GM12878 (cell line): ENCODE data around the gene AFTPH. TPM values are rescaled to one million over a fixed set of nuclear protein-coding genes. Genes with fewer than 3 reads are reported as not detected.

Experiments used
- ATAC-seq: fragments of 200-7000 bp; cut with Tn5 transposase; 3 replicates; pipeline ENCODE4 v1.9.1; 2020; ENCODE audit warnings: mild to moderate bottlenecking, moderate library complexity
- BruUV-seq: library from RNA; stranded (reverse); fragments of 400-500 nt; replicated peaks from 2 replicates; lab custom pipeline; 2021; lab: Mats Ljungman, UMichigan
- CTCF ChIA-PET: fragments of 300-600 bp; sonication (Branson Sonifier 250); formaldehyde crosslinking; extraction: SDS; loops from one replicate; lab custom pipeline; 2021; ENCODE audit warnings: inconsistent platforms; lab: Yijun Ruan, JAX
- POLR2A ChIA-PET: fragments of 350-600 bp; formaldehyde crosslinking; extraction: SDS; loops from one replicate; lab custom pipeline; 2021; ENCODE audit warnings: inconsistent platforms; lab: Charles Lee
- RAD21 ChIA-PET: fragments of 300-600 bp; sonication (Branson Sonifier 250); formaldehyde crosslinking; loops from one replicate; lab custom pipeline; 2023; ENCODE audit warnings: antibody characterized with exemption; ENCODE audit not compliant: unreplicated experiment; lab: Charles Lee
- SMC1A ChIA-PET: fragments of 300-600 bp; sonication (Branson Sonifier 250); formaldehyde crosslinking; loops from one replicate; lab custom pipeline; 2023; ENCODE audit not compliant: unreplicated experiment, uncharacterized antibody; lab: Charles Lee
- DNase-seq: peaks from one replicate; pipeline ENCODE4 v3.0.0-alpha.2; 2011; ENCODE audit warnings: low read depth, low spot score
- FAIRE-seq: peaks from 3 replicates; lab custom pipeline; 2011; peaks lifted over from hg19 to GRCh38; lab: Jason Lieb, UNC
- H2AFZ ChIP-seq: 2 replicates; pipeline ENCODE4 v1.6.0; 2011; ENCODE audit warnings: low read depth, low read length, control low read depth; ENCODE audit not compliant: control insufficient read depth
- H3K27ac ChIP-seq: 2 replicates; pipeline ENCODE4 v1.5.1; 2011; ENCODE audit warnings: control low read depth; ENCODE audit not compliant: control insufficient read depth, insufficient read depth
- H3K27me3 ChIP-seq, 2 experiments: replicated peaks in 1 of 2; 2 replicates each; pipeline versions ENCODE4 v1.6.0 to v1.6.1; 2011; ENCODE audit warnings: low read length in 1 of 2; ENCODE audit not compliant: control insufficient read depth in 2 of 2, insufficient read depth in 2 of 2
- H3K36me3 ChIP-seq, 2 experiments: 2 replicates each; pipeline ENCODE4 v1.5.1; 2011; ENCODE audit warnings: low read length in 1 of 2; ENCODE audit not compliant: control insufficient read depth in 2 of 2, insufficient read depth in 2 of 2
- H3K4me1 ChIP-seq: 2 replicates; pipeline ENCODE4 v1.6.1; 2011; ENCODE audit warnings: mild to moderate bottlenecking, low read length, moderate library complexity, mixed read lengths; ENCODE audit not compliant: control insufficient read depth, insufficient read depth
- H3K4me2 ChIP-seq: 2 replicates; pipeline ENCODE4 v1.6.0; 2011; ENCODE audit warnings: control low read depth; ENCODE audit not compliant: control insufficient read depth, insufficient read depth
- H3K4me3 ChIP-seq: fragments of 200-600 bp; sonication (generic); 2 replicates; pipeline ENCODE4 v1.5.1; 2016
- H3K79me2 ChIP-seq: 2 replicates; pipeline ENCODE4 v1.6.0; 2011; ENCODE audit warnings: low read length; ENCODE audit not compliant: control insufficient read depth, insufficient read depth
- H3K9ac ChIP-seq: 2 replicates; pipeline ENCODE4 v1.8.0; 2011; ENCODE audit warnings: low read length, control low read depth, mixed read lengths; ENCODE audit not compliant: control insufficient read depth, insufficient read depth
- H3K9me3 ChIP-seq: replicated peaks from 3 replicates; pipeline ENCODE4 v1.5.1; 2011; ENCODE audit warnings: mild to moderate bottlenecking, low read length; ENCODE audit not compliant: control insufficient read depth, insufficient read depth
- H4K20me1 ChIP-seq: 2 replicates; pipeline ENCODE4 v1.6.0; 2011; ENCODE audit not compliant: control insufficient read depth, insufficient read depth
- CBFB ChIP-seq: IDR thresholded peaks from 2 replicates; pipeline ENCODE4 v1.6.1; 2016; ENCODE audit warnings: antibody characterized with exemption, low read depth
- HDGF ChIP-seq: fragments of 450-650 bp; IDR thresholded peaks from 2 replicates; pipeline ENCODE4 v1.6.1; 2016; ENCODE audit warnings: antibody characterized with exemption
- IRF5 ChIP-seq: fragments of 450-650 bp; IDR thresholded peaks from 2 replicates; pipeline ENCODE4 v1.6.1; 2017; ENCODE audit warnings: borderline replicate concordance
- MTA3 ChIP-seq: IDR thresholded peaks from 2 replicates; pipeline ENCODE4 v1.6.1; 2012; ENCODE audit warnings: low read length, inconsistent platforms, borderline replicate concordance
- PML ChIP-seq: IDR thresholded peaks from 2 replicates; pipeline ENCODE4 v1.6.1; 2012; ENCODE audit warnings: low read length, inconsistent platforms
- PRDM15 ChIP-seq: fragments of 450-650 bp; formaldehyde crosslinking; IDR thresholded peaks from 2 replicates; pipeline ENCODE4 v1.4.0; 2020; ENCODE audit warnings: mild to moderate bottlenecking, moderate library complexity
- RELA ChIP-seq: fragments of 450-650 bp; IDR thresholded peaks from 2 replicates; pipeline ENCODE4 v1.8.0; 2014; ENCODE audit warnings: borderline replicate concordance; ENCODE audit not compliant: partially characterized antibody
- TBL1XR1 ChIP-seq: IDR thresholded peaks from 2 replicates; pipeline ENCODE4 v1.6.1; 2012; ENCODE audit warnings: low read depth, low read length, improper control_type of control experiment
- ZBTB40 ChIP-seq: fragments of 450-650 bp; IDR thresholded peaks from 2 replicates; pipeline ENCODE4 v1.6.1; 2016; ENCODE audit warnings: mild to moderate bottlenecking, moderate library complexity, borderline replicate concordance
- ZSCAN29 ChIP-seq: fragments of 450-650 bp; IDR thresholded peaks from 2 replicates; pipeline ENCODE4 v1.6.1; 2017; ENCODE audit warnings: mild to moderate bottlenecking, moderate library complexity
- WGBS: methylation state at CpG from one replicate; pipeline ENCODE4 v1.1.6; 2016; ENCODE audit warnings: low lambda C conversion rate; ENCODE audit not compliant: insufficient replicate concordance, insufficient coverage; ENCODE audit errors: missing lambda C conversion rate; 5-methylcytosine and 5-hydroxymethylcytosine counted together
- in situ Hi-C: fragments of 300-500 bp; cut with MboI; formaldehyde crosslinking; loops from 9 replicates; pipeline ENCODE4 v1.14.3; 2018; ENCODE audit warnings: mixed read lengths
- intact Hi-C: fragments of 100-400 bp; cut with micrococcal nuclease; formaldehyde crosslinking; loops from one replicate; pipeline ENCODE4 v1.14.2; 2022; ENCODE audit not compliant: unreplicated experiment
- polyA plus RNA-seq, 11 experiments: library from polyadenylated mRNA; depleted of rRNA in 4 of 11; unstranded in 6 of 11; stranded (reverse) in 5 of 11; fragments of >200 nt; fragmentation: Nextera tagmentation in 4 of 11; fragmentation: Illumina TruSeq in 1 of 11; extraction: Ambion mirVana in 4 of 11; extraction: Trizol in 1 of 11; gene quantifications; 1 replicate in 1 of 11; 2 replicates in 10 of 11; pipeline versions ENCODE4 v1.2.1 to v1.2.3, GENCODE V29; 2011 to 2016; ENCODE audit warnings: inconsistent platforms in 2 of 11, missing spikeins in 2 of 11, low read depth in 1 of 11
- total RNA-seq, 4 experiments: library from RNA; depleted of rRNA in 3 of 4; stranded (reverse); fragments of >200 nt in 3 of 4; fragmentation: Illumina TruSeq in 1 of 4; extraction: Trizol in 1 of 4; gene quantifications; 2 replicates each; pipeline versions ENCODE4 v1.2.1 to v1.2.3, GENCODE V29; 2013 to 2021

Gene AFTPH
- total and polyA plus RNA-seq, 10 of the 15 experiments (the other 5 are each of a cell fraction or from before 2014, with no cell fraction given), result 25.6 to 77.3 (median 39.5) TPM

GRCh38 chr2:64598226-64598625, 74.1 kb downstream of the AFTPH start:
- Histone ChIP-seq H3K27me3 (no peaks in the 10 kb centered on the region), H3K9me3 (no peaks in the 10 kb centered on the region), H3K4me3 (no peak overlapping the region), H3K36me3 (peaks cover 4% of the 10 kb centered on the region in 2 experiments; a peak in 3 of 4 replicates), H3K27ac (no peak overlapping the region), H4K20me1 (no peaks in the 10 kb centered on the region), H3K4me2 (no peak overlapping the region), H3K4me1 (peaks cover 5% of the 10 kb centered on the region), H3K9ac (no peak overlapping the region), H2AFZ (no peak overlapping the region), H3K79me2 (no peaks in the 10 kb centered on the region)
- in situ Hi-C loops, result loop anchor here (10.0 kb wide), 2 partner anchors 267 to 437 kb away; no protein-coding TSS in a partner anchor
- FAIRE-seq (no peak), DNase-seq (no peak), ATAC-seq (no peak)
- POLR2A ChIA-PET, result interaction anchor here (3.5 kb wide), 1 partner anchor 9 kb away, joined by 14 read pairs; no protein-coding TSS in a partner anchor
- 98% methylated on average over 6 of the region's 6 CpGs for WGBS
- CTCF ChIA-PET, result interaction anchor here (0.6 to 3.2 kb wide), 3 partner anchors 9 to 413 kb away, joined by 4 to 10 read pairs (median 4); no protein-coding TSS in a partner anchor
- BruUV-seq, result no TSS peak
- SMC1A ChIA-PET, result no interaction called here
- RAD21 ChIA-PET, result interaction anchor here (0.5 to 1.3 kb wide), 2 partner anchors 11 to 15 kb away, joined by 3 read pairs; no protein-coding TSS in a partner anchor
- intact Hi-C loops, result no loop called here
- TF ChIP-seq PRDM15 (CRISPR knock-in tag) (no peak), CBFB (no peak), HDGF (no peak), PML (no peak), RELA (no peak), ZBTB40 (no peak), IRF5 (no peak), TBL1XR1 (no peak), MTA3 (no peak), ZSCAN29 (no peak)
